ENCODE data around the gene KRTAP4-9. TPM values are rescaled to one million over a fixed set of nuclear protein-coding genes. Genes with fewer than 3 reads are reported as not detected.

The KRTAP4-9 gene
- total RNA-seq, 1 experiment from 2014 or later, result not detected

- H3K4me1 ChIP-seq (ENCODE audit: control insufficient read depth in 1 of 2, insufficient read depth in 2 of 2, low read length in 2 of 2), result no peaks in the 10 kb centered on the region; a peak in 1 of 4 replicates
- no peak for ATAC-seq
- no peak overlapping the region for H3K9ac ChIP-seq (ENCODE audit: low read length)
- no peaks in the 10 kb centered on the region for H3K9me2 ChIP-seq (ENCODE audit: insufficient read depth)
- no peak overlapping the region for H3K4me2 ChIP-seq (ENCODE audit: low read length)
- no peaks in the 10 kb centered on the region for H3K79me2 ChIP-seq (ENCODE audit: insufficient read depth, low read length)
- DNase-seq (ENCODE audit: low read depth, low spot score), result no peak
- 0 out of 4 replicates have a peak, but pooled peaks cover 0 to 5% of the 10 kb centered on the region in 2 experiments for H3K36me3 ChIP-seq (ENCODE audit: control insufficient read depth in 1 of 2, insufficient read depth in 2 of 2, low read length in 2 of 2)
- POLR2A ChIA-PET, result no interaction called here
- no peak overlapping the region for H3K4me3 ChIP-seq (replicated peaks in 1 of 2; ENCODE audit: low read depth in 1 of 2, low read length in 2 of 2)
- intact Hi-C loops (cut with micrococcal nuclease), result no loop called here
- no peaks in the 10 kb centered on the region for H4K20me1 ChIP-seq (ENCODE audit: insufficient read depth)
- no peak overlapping the region for H2AFZ ChIP-seq (ENCODE audit: low read depth, low read length, poor library complexity, severe bottlenecking)
- RAD21 ChIA-PET (ENCODE audit: low non-redundant PET in 1 of 2, low total read pairs in 2 of 2, uncharacterized antibody in 2 of 2, unreplicated experiment in 2 of 2), result no interaction called here
- H3K27ac ChIP-seq (ENCODE audit: low read depth, low read length), result no peak overlapping the region
- TF ChIP-seq SIN3A (IDR thresholded peaks at IDR 0.05; ENCODE audit: low read depth), result no peak
- no peak for TF ChIP-seq SRF (IDR thresholded peaks at IDR 0.05; ENCODE audit: low read depth)
- TF ChIP-seq RAD21 (IDR thresholded peaks at IDR 0.05; ENCODE audit: low read depth), result no peak
- no peak for TF ChIP-seq TCF7L2 (IDR thresholded peaks at IDR 0.05; ENCODE audit: borderline replicate concordance, extremely low read depth, insufficient read depth, insufficient read length)
- no peak for TF ChIP-seq MAX (IDR thresholded peaks at IDR 0.05)
- TF ChIP-seq REST (IDR thresholded peaks at IDR 0.05; ENCODE audit: low read depth), result no peak
- no peak for TF ChIP-seq SP1 (IDR thresholded peaks at IDR 0.05; ENCODE audit: low read depth)
- no TSS peak for BruUV-seq (replicated peaks)
- peaks cover 0 to 33% of the 10 kb centered on the region in 2 experiments; a peak in 2 of 4 replicates for H3K9me3 ChIP-seq (ENCODE audit: control insufficient read depth in 1 of 2, insufficient read depth in 1 of 2, low read depth in 1 of 2, low read length in 2 of 2)
- CTCF ChIA-PET, result no interaction called here
- H3K27me3 ChIP-seq (ENCODE audit: insufficient read depth, low read length), result no peaks in the 10 kb centered on the region
Observed at GRCh38 chr17:41144846-41145245, 39.7 kb downstream of the KRTAP4-9 start.
